MCF 10A (cell line): ENCODE measurements around the gene TBCD. TPM values are rescaled to one million over a fixed set of nuclear protein-coding genes. Genes with fewer than 3 reads are reported as not detected.

Experiments
- BruUV-seq: library from RNA; stranded (reverse); fragments of 400-500 nt; replicated peaks from 2 replicates; lab custom pipeline; 2021; lab: Mats Ljungman, UMichigan
- CTCF ChIA-PET: fragments of 300-600 bp; sonication (Branson Sonifier 250); formaldehyde crosslinking; extraction: SDS; loops from one replicate; lab custom pipeline; 2021; ENCODE audit warnings: antibody characterized with exemption, inconsistent platforms; lab: Yijun Ruan, JAX
- POLR2A ChIA-PET: fragments of 300-600, 350-650 bp; sonication (Branson Sonifier 250); formaldehyde crosslinking; extraction: SDS; loops from one replicate; lab custom pipeline; 2020; ENCODE audit warnings: antibody characterized with exemption, inconsistent platforms; lab: Yijun Ruan, JAX
- DNase-seq: peaks from one replicate; pipeline ENCODE4 v3.0.0-alpha.2; 2018; ENCODE audit not compliant: unreplicated experiment
- H3K27ac Mint-ChIP-seq: one replicate; pipeline ENCODE4 v1.8.0; 2022; ENCODE audit warnings: mild to moderate bottlenecking, low read depth, mixed read lengths; ENCODE audit not compliant: unreplicated experiment
- H3K27me3 Mint-ChIP-seq: one replicate; pipeline ENCODE4 v1.8.0; 2022; ENCODE audit warnings: mixed read lengths; ENCODE audit not compliant: insufficient read depth, unreplicated experiment
- H3K36me3 Mint-ChIP-seq: one replicate; pipeline ENCODE4 v1.8.0; 2022; ENCODE audit warnings: mild to moderate bottlenecking, moderate library complexity, mixed read lengths; ENCODE audit not compliant: insufficient read depth, unreplicated experiment
- H3K4me1 Mint-ChIP-seq: one replicate; pipeline ENCODE4 v1.8.0; 2022; ENCODE audit warnings: mixed read lengths; ENCODE audit not compliant: insufficient read depth, unreplicated experiment
- H3K4me3 Mint-ChIP-seq: one replicate; pipeline ENCODE4 v1.8.0; 2022; ENCODE audit warnings: mild to moderate bottlenecking, moderate library complexity, mixed read lengths; ENCODE audit not compliant: unreplicated experiment
- H3K9me3 Mint-ChIP-seq: one replicate; pipeline ENCODE4 v1.8.0; 2022; ENCODE audit warnings: mixed read lengths; ENCODE audit not compliant: unreplicated experiment
- CTCF ChIP-seq: fragments of 200-600 bp; IDR thresholded peaks from one replicate; pipeline ENCODE4 v1.8.0; 2022; ENCODE audit warnings: antibody characterized with exemption, mild to moderate bottlenecking; ENCODE audit not compliant: unreplicated experiment
- intact Hi-C: fragments of 100-400 bp; cut with micrococcal nuclease; formaldehyde crosslinking; loops from 2 replicates; pipeline ENCODE4 v1.14.1; 2022
- total RNA-seq: library from RNA; stranded (reverse); gene quantifications from 2 replicates; pipeline ENCODE4 v1.2.3, GENCODE V29; 2022

TBCD gene
- total RNA-seq, 1 experiment from 2014 or later: 76.2 TPM

- ChIA-PET CTCF (interaction anchor here (0.9 kb wide), 1 partner anchor 255 kb away, joined by 3 read pairs; no protein-coding TSS in a partner anchor), POLR2A (no interaction called here)
- Mint-ChIP-seq H3K27ac (no peak overlapping the region), H3K27me3 (no peaks in the 10 kb centered on the region), H3K4me3 (no peak overlapping the region), H3K36me3 (peaks cover 37% of the 10 kb centered on the region), H3K9me3 (no peaks in the 10 kb centered on the region), H3K4me1 (no peaks in the 10 kb centered on the region)
- intact Hi-C loops: no loop called here
- TF ChIP-seq CTCF: no peak
- BruUV-seq: no TSS peak
- DNase-seq: no peak
Observed at GRCh38 chr17:82925336-82925735, 173.5 kb downstream of the TBCD start.

- Mint-ChIP-seq H3K4me1 (no peaks in the 10 kb centered on the region), H3K4me3 (no peak overlapping the region), H3K27ac (no peak overlapping the region), H3K9me3 (no peaks in the 10 kb centered on the region), H3K36me3 (peaks cover 40% of the 10 kb centered on the region), H3K27me3 (no peaks in the 10 kb centered on the region)
- TF ChIP-seq CTCF: no peak
- POLR2A ChIA-PET: no interaction called here
- CTCF ChIA-PET: interaction anchor here (0.7 to 1.0 kb wide), 2 partner anchors 51 to 151 kb away, joined by 3 read pairs; no protein-coding TSS in a partner anchor
- no peak for DNase-seq
- no TSS peak for BruUV-seq
- intact Hi-C loops: no loop called here
Observed at GRCh38 chr17:82926081-82926480, 174.2 kb downstream of the TBCD start.

DNA sequence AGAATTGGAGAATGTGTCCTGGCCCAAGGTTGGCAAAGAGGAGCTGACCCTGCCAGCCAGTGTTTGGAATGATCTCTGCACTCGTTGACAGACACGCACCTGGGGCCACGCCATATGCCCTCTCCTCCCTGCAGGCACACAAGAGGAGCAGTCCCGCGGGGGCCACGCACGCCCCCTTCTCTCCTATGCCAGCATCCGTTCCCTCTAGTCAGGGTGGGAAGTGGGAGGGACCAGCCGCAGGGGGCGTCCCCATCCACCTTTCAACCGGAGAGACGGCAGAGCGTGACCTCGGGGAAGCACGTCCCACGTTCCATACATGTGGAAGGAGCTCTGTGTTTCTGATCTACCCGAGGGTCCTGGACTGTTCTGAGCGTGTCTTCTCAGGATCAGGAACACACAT is 174.9 kb downstream of the TBCD start:
- no peak overlapping the region for H3K4me3 Mint-ChIP-seq
- CTCF ChIA-PET: interaction anchor here (0.5 to 1.0 kb wide), 4 partner anchors 52 to 1043 kb away, joined by 3 to 4 read pairs (median 3); no protein-coding TSS in a partner anchor
- H3K4me1 Mint-ChIP-seq: peaks cover 2% of the 10 kb centered on the region
- POLR2A ChIA-PET: no interaction called here
- no peaks in the 10 kb centered on the region for H3K27me3 Mint-ChIP-seq
- H3K36me3 Mint-ChIP-seq: peaks cover 46% of the 10 kb centered on the region
- TF ChIP-seq CTCF: no peak
- H3K9me3 Mint-ChIP-seq: no peaks in the 10 kb centered on the region
- H3K27ac Mint-ChIP-seq: no peak overlapping the region
- BruUV-seq: no TSS peak
- no peak for DNase-seq
- intact Hi-C loops: no loop called here

- BruUV-seq: no TSS peak
- no peak for TF ChIP-seq CTCF
- Mint-ChIP-seq H3K9me3 (no peaks in the 10 kb centered on the region), H3K4me1 (peaks cover 6% of the 10 kb centered on the region), H3K27me3 (no peaks in the 10 kb centered on the region), H3K4me3 (no peak overlapping the region), H3K36me3 (peaks cover 46% of the 10 kb centered on the region), H3K27ac (no peak overlapping the region)
- ChIA-PET POLR2A (no interaction called here), CTCF (interaction anchor here (0.5 kb wide), 1 partner anchor 1044 kb away, joined by 4 read pairs; no protein-coding TSS in a partner anchor)
- no peak for DNase-seq
- intact Hi-C loops: no loop called here
Observed at GRCh38 chr17:82927311-82927660, 175.4 kb downstream of the TBCD start.
